Lung (tissue), 12 donors: ENCODE measurements around the gene KDM1B. TPM values are rescaled to one million over a fixed set of nuclear protein-coding genes. Genes with fewer than 3 reads are reported as not detected.

Experiments used
- ATAC-seq: fragments of 200-7000 bp; cut with Tn5 transposase; one replicate; pipeline ENCODE4 v1.9.1; 2020; ENCODE audit warnings: moderate number of reproducible peaks; ENCODE audit not compliant: insufficient read depth, low FRiP score
- DNase-seq, 3 donors: peaks; one replicate each; pipeline ENCODE4 v3.0.0-alpha.2; 2013 to 2017
- H3K27ac ChIP-seq, 2 donors: one replicate each; pipeline ENCODE4 v1.5.1; 2013; ENCODE audit warnings: mild to moderate bottlenecking in 2 of 2, moderate library complexity in 2 of 2, control low read depth in 1 of 2, inconsistent platforms in 1 of 2, low read depth in 1 of 2, low read length in 1 of 2
- H3K27me3 ChIP-seq, 3 donors: one replicate each; pipeline ENCODE4 v1.5.1; 2013; ENCODE audit warnings: low read length in 2 of 3; ENCODE audit not compliant: control insufficient read depth in 3 of 3, insufficient read depth in 3 of 3
- H3K36me3 ChIP-seq, 4 donors: one replicate each; pipeline ENCODE4 v1.5.1; 2013; ENCODE audit warnings: low read length in 4 of 4, mild to moderate bottlenecking in 1 of 4, moderate library complexity in 1 of 4; ENCODE audit not compliant: control insufficient read depth in 4 of 4, insufficient read depth in 4 of 4
- H3K4me1 ChIP-seq, 5 donors: one replicate each; pipeline ENCODE4 v1.5.1; 2013; ENCODE audit warnings: low read length in 5 of 5, mild to moderate bottlenecking in 2 of 5, moderate library complexity in 1 of 5; ENCODE audit not compliant: control insufficient read depth in 5 of 5, insufficient read depth in 5 of 5
- H3K4me3 ChIP-seq: one replicate; pipeline ENCODE4 v1.5.1; 2013; ENCODE audit warnings: mild to moderate bottlenecking, control low read depth, moderate library complexity
- H3K9ac ChIP-seq, 2 donors: one replicate each; pipeline ENCODE4 v1.5.1; 2013; ENCODE audit warnings: low read length in 2 of 2, control low read depth in 1 of 2; ENCODE audit not compliant: insufficient read depth in 1 of 2
- H3K9me3 ChIP-seq, 4 donors: one replicate each; pipeline ENCODE4 v1.5.1; 2013; ENCODE audit warnings: low read length in 3 of 4, mild to moderate bottlenecking in 1 of 4, moderate library complexity in 1 of 4; ENCODE audit not compliant: control insufficient read depth in 4 of 4, insufficient read depth in 3 of 4
- WGBS, 2 donors: extraction: QIAGEN DNeasy Blood & Tissue Kit; methylation state at CpG; one replicate each; pipeline ENCODE4 v1.1.7; 2013; 5-methylcytosine and 5-hydroxymethylcytosine counted together
- polyA plus RNA-seq, 2 donors: library from polyadenylated mRNA; stranded (reverse); fragments of 200-250 nt; gene quantifications; one replicate each; pipeline ENCODE4 v1.2.1, GENCODE V29; 2013
- total RNA-seq, 2 donors: library from RNA; depleted of rRNA in 1 of 2; stranded (reverse); fragments of >200 nt in 1 of 2; gene quantifications; one replicate each; pipeline ENCODE4 v1.2.1, GENCODE V29; 2014 to 2021
- TF ChIP-seq, protein P1 (sequence below): IDR thresholded peaks from 2 replicates; pipeline ENCODE4 v1.5.1; 2012; ENCODE audit warnings: mild to moderate bottlenecking; ENCODE audit errors: control extremely low read depth, extremely low read depth
- donor health status: control.
- donor health status: control.
- donor health status: Bipolar disorder and iron deficiency.
- donor health status: healthy.
- donor health status: DM: yes; HTN: yes; CAD: no.

Gene KDM1B
- total and polyA plus RNA-seq, 4 donors: 4.1 to 26.4 (median 19.6) TPM

DNA sequence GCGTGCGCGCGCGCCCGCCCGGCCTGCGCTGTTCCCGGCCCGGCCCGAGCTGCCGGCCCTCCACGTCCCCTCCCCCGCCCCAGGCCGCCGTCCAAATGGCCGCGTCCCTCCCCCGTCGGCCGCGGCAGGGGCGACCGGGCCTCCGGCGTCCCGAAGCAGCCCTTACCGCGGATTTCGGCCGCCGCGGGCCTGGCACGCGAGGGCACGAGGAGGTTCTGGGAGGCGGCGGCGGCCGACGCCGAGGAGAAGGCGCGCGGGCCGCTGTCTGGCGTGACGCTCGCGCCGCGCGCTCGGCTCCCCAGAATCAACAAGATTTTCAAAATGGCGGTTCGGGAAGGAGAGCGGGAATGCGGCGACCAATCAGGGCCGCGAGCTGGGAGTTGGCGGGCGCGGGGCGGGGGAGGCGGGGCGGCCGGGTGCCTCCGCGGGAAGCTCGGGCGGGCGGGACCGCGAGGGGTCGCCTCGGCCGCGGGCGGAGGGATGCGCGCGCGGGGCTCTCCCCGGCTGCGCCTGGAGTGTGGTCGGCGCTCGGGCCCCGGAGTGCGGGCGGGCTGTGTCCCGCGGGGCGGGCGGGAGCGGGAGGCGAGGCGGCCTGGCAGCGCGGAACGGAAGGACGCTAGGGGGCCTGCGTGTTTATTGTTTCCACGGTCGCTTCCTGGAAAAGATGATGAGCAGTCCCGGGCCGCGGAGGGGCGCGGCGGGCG, 109.1 kb downstream of the KDM1B start, which contains the start of gene DEK:
Gene DEK, minus strand, starts transcription at position 312 of the 704 bp plus-strand sequence. CDS start 543 bp downstream, outside the sequence.
- Histone ChIP-seq H3K9ac (peak within 1 kb of the TSS; percentile 70 to 90), H3K27ac (peak within 1 kb of the TSS; percentile 99 to 100), H3K9me3 (peaks cover 0 to 4% (median 1%) of the 10 kb centered on the region in 4 donors), H3K27me3 (no peaks in the 10 kb centered on the region), H3K4me1 (peaks cover 3 to 29% (median 8%) of the 10 kb centered on the region in 5 donors), H3K4me3 (peak within 1 kb of the TSS; percentile 63), H3K36me3 (peaks cover 2 to 8% (median 5%) of the 10 kb centered on the region in 4 donors)
- peak; percentile 93 to 95 (median 95) for DNase-seq
- WGBS, 2 donors: 1% methylated on average over 78 to 113 of the region's 113 CpGs
- TF ChIP-seq, protein P1, sequence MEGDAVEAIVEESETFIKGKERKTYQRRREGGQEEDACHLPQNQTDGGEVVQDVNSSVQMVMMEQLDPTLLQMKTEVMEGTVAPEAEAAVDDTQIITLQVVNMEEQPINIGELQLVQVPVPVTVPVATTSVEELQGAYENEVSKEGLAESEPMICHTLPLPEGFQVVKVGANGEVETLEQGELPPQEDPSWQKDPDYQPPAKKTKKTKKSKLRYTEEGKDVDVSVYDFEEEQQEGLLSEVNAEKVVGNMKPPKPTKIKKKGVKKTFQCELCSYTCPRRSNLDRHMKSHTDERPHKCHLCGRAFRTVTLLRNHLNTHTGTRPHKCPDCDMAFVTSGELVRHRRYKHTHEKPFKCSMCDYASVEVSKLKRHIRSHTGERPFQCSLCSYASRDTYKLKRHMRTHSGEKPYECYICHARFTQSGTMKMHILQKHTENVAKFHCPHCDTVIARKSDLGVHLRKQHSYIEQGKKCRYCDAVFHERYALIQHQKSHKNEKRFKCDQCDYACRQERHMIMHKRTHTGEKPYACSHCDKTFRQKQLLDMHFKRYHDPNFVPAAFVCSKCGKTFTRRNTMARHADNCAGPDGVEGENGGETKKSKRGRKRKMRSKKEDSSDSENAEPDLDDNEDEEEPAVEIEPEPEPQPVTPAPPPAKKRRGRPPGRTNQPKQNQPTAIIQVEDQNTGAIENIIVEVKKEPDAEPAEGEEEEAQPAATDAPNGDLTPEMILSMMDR: peak; percentile 34
- peak; percentile 86 for ATAC-seq

DNA sequence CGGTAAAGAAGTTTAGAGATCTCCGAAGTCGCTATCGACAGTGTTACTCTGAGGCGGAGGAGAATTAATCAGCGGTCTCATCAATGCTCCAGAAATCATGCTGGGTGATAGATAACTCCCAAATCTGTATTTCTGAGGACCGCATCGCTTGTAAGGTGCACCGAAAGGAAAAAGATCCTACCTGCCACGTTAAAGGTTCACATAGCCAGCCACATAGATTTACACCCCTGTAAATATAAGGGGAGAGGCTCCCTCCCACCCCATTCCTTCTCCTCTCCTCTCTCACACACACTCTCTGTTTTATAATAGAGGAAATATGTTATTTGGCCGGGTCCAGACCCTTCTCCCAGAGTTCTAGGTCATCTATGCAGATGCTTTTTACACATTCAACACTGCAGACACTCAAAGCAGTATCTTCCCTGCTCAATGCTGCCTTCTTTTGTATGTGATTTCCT, 109.7 kb downstream of the KDM1B start:
- peak overlapping the region; percentile 63 for H3K4me3 ChIP-seq
- peaks cover 5 to 32% (median 8%) of the 10 kb centered on the region in 5 donors for H3K4me1 ChIP-seq
- no peaks in the 10 kb centered on the region for H3K27me3 ChIP-seq
- ATAC-seq (no peak), DNase-seq (peak in 1 of 3 donors; percentile 27)
- peak overlapping the region; percentile 41 to 83 for H3K9ac ChIP-seq
- peaks cover 2 to 8% (median 5%) of the 10 kb centered on the region in 4 donors for H3K36me3 ChIP-seq
- TF ChIP-seq, protein P1: no peak
- WGBS, 2 donors: 3 to 4% methylated on average over 11 of the region's 11 CpGs
- peaks cover 0 to 4% (median 1%) of the 10 kb centered on the region in 4 donors for H3K9me3 ChIP-seq
- peak overlapping the region; percentile 99 to 100 for H3K27ac ChIP-seq

DNA sequence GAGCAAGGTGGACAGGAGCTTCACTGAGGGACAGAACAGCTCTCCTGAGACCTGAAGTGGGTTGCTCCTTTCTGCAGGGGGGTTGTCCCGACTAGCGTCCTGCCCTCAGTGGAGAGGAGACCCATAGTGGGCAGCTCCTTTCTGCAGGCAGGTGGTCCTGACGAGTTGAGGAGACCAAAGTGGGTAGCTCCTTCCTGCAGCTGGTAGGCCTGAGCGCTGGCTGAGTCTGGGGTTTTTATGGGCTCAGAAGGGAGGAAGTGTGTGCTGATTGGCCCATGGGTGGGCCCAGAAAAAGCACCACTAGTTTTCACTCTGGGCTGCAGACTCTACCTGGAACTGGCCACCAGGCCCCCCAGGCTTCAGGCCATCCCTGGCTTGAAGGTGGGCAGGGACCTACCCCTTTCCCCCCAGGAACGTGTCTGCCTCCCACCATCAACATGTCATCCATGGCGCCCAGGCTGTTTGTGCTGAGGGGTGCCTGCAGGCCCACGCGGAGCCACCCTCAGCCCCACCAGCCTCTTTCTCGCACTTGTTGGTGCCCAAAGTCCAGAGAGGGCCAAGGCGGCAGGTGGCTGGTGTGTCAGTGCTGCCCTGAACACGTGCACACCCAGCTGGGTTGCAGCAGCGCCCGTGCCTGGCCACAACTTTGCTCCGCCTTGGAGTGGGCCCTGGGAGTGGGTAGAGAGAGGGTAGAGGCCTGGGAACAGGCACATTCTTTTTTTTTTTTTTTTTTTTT, 110.7 kb downstream of the KDM1B start:
- TF ChIP-seq, protein P1: no peak
- H3K27ac ChIP-seq: no peak overlapping the region
- H3K36me3 ChIP-seq: peaks cover 2 to 7% (median 5%) of the 10 kb centered on the region in 4 donors
- peaks cover 3 to 31% (median 6%) of the 10 kb centered on the region in 5 donors for H3K4me1 ChIP-seq
- peaks cover 0 to 4% (median 1%) of the 10 kb centered on the region in 4 donors for H3K9me3 ChIP-seq
- DNase-seq (no peak), ATAC-seq (no peak)
- H3K27me3 ChIP-seq: no peaks in the 10 kb centered on the region
- WGBS, 2 donors: 94% methylated on average over 14 of the region's 14 CpGs
- no peak overlapping the region for H3K4me3 ChIP-seq
- H3K9ac ChIP-seq: no peak overlapping the region
